ENCODE measurements around the gene ERG28. TPM values are rescaled to one million over a fixed set of nuclear protein-coding genes. Genes with fewer than 3 reads are reported as not detected.

The ERG28 gene
- total and polyA plus RNA-seq, 2 experiments from 2014 or later, result 12.7 to 60.7 TPM

DNA sequence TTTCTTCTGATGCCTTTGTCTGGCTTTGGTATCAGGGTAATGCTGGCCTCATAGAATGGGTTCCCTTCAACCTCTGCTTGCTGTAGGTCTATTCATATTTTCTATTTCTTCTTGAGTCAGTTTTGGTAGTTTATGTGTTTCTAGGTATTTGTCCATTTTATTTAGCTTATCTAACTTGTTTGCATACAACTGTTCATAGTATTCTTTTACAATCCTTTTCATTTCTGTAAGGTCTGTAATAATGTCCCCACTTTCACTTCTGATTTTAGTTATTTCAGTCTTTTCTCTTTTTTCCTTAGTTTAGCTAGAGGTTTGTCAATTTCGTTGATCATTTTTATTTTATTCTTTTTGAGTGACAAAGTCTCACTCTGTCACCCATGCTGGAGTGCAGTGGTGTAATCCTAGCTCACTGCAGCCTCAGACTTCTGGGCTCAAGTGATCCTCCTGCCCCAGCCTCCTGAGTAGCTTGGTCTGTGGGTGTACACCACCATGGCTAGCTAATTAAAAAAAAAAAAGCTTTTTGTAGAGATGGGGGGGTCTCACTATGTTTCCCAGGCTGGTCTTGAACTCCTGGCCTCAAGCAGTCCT, 12.0 kb upstream of the ERG28 start:
- Histone ChIP-seq H3K27me3 (no peaks in the 10 kb centered on the region), H3K4me1 (ENCODE audit: low read depth) (peaks cover 25% of the 10 kb centered on the region), H3K27ac (no peak overlapping the region), H3K9me3 (ENCODE audit: low read depth) (no peaks in the 10 kb centered on the region), H3K4me3 (no peak overlapping the region), H3K36me3 (peaks cover 14% of the 10 kb centered on the region)
- no peak for DNase-seq (ENCODE audit: low read depth in 1 of 2, low spot score in 1 of 2)
- TF ChIP-seq, protein P1, sequence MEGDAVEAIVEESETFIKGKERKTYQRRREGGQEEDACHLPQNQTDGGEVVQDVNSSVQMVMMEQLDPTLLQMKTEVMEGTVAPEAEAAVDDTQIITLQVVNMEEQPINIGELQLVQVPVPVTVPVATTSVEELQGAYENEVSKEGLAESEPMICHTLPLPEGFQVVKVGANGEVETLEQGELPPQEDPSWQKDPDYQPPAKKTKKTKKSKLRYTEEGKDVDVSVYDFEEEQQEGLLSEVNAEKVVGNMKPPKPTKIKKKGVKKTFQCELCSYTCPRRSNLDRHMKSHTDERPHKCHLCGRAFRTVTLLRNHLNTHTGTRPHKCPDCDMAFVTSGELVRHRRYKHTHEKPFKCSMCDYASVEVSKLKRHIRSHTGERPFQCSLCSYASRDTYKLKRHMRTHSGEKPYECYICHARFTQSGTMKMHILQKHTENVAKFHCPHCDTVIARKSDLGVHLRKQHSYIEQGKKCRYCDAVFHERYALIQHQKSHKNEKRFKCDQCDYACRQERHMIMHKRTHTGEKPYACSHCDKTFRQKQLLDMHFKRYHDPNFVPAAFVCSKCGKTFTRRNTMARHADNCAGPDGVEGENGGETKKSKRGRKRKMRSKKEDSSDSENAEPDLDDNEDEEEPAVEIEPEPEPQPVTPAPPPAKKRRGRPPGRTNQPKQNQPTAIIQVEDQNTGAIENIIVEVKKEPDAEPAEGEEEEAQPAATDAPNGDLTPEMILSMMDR (IDR thresholded peaks at IDR 0.05; ENCODE audit: low read depth, low read length), result no peak

DNA sequence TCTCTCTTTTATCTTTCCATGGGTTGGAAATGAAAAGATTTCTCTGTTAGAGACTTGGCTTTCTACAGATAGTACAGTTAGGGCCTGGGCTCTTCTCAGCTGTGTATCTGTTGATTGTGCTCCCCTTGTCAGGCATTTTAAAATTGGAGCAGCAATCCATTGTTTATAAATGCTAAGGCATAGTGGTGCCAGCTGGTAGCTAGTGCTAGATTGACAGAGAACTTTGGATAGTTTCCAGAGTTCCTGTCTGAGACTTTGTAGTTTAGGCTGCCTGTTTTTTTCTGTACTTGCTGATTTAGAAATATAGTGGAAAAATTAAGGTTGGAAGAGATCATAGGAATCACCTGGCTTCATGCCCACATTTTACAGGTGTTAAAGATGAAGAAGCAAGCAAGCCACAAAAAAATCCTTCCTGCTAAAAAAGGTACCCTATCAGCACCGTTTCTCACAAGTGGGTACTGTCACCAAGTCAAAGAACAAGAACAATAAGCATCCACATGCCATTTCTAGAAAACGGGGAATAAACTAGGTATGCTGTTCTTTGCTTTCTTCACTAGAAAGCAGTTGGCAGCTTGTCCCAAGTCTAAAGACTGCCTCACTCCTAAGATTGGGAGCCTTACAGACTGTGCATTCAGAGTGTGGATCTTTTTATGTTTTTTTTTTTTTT, 6.6 kb upstream of the ERG28 start:
- no peaks in the 10 kb centered on the region for H3K9me3 ChIP-seq (ENCODE audit: low read depth)
- no peaks in the 10 kb centered on the region for H3K27me3 ChIP-seq
- TF ChIP-seq, protein P1 (IDR thresholded peaks at IDR 0.05; ENCODE audit: low read depth, low read length), result no peak
- H3K36me3 ChIP-seq, result peaks cover 20% of the 10 kb centered on the region
- peak overlapping the region; percentile 54 for H3K27ac ChIP-seq
- H3K4me1 ChIP-seq (ENCODE audit: low read depth), result peaks cover 17% of the 10 kb centered on the region
- no peak overlapping the region for H3K4me3 ChIP-seq
- DNase-seq (ENCODE audit: low read depth in 1 of 2, low spot score in 1 of 2), result peak in 1 of 2 donors; percentile 18

DNA sequence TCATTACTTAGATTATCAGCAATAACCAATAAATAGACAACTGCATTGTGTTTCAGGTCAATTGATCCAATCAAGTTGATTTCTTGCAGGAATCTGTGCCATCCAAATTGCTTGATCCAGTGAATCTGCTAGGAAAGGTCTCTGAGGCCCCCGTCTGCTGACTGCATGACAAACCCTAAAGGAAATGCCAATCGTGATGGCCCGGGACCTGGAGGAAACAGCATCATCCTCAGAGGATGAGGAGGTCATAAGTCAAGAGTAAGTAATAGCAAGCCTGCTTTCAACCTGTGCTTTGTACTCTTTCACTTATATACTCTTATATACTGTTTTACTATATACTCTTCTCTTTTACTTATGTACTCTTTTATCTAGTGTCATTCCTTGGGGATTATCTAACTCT, 2.3 kb upstream of the ERG28 start:
- Histone ChIP-seq H3K27ac (no peak overlapping the region), H3K4me1 (ENCODE audit: low read depth) (peaks cover 26% of the 10 kb centered on the region), H3K27me3 (no peaks in the 10 kb centered on the region), H3K36me3 (peaks cover 7% of the 10 kb centered on the region), H3K9me3 (ENCODE audit: low read depth) (no peaks in the 10 kb centered on the region), H3K4me3 (no peak overlapping the region)
- TF ChIP-seq, protein P1 (IDR thresholded peaks at IDR 0.05; ENCODE audit: low read depth, low read length), result no peak
- DNase-seq (ENCODE audit: low read depth in 1 of 2, low spot score in 1 of 2), result no peak

DNA sequence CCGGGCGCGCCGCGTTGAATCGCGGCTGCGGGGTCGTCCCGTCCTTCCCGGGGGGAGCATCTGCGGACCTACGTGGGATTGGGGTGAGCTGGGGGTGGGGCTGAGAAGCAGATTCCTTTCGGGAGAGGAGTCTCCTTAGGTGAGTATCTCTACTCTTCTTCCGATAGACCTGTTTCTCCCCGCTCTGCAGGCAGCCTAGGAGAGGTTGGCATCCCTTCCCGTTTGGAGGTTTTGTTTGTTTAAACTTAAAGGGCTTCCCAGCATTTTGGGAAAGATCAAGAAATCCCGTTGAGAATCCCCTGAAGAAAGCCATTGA, 781 bp upstream of the ERG28 start:
- no peaks in the 10 kb centered on the region for H3K9me3 ChIP-seq (ENCODE audit: low read depth)
- H3K27ac ChIP-seq, result peak overlapping the region; percentile 66
- peaks cover 16% of the 10 kb centered on the region for H3K4me1 ChIP-seq (ENCODE audit: low read depth)
- peak overlapping the region; percentile 77 for H3K4me3 ChIP-seq
- H3K36me3 ChIP-seq, result peaks cover 7% of the 10 kb centered on the region
- TF ChIP-seq, protein P1 (IDR thresholded peaks at IDR 0.05; ENCODE audit: low read depth, low read length), result no peak
- no peak for DNase-seq (ENCODE audit: low read depth in 1 of 2, low spot score in 1 of 2)
- H3K27me3 ChIP-seq, result no peaks in the 10 kb centered on the region

DNA sequence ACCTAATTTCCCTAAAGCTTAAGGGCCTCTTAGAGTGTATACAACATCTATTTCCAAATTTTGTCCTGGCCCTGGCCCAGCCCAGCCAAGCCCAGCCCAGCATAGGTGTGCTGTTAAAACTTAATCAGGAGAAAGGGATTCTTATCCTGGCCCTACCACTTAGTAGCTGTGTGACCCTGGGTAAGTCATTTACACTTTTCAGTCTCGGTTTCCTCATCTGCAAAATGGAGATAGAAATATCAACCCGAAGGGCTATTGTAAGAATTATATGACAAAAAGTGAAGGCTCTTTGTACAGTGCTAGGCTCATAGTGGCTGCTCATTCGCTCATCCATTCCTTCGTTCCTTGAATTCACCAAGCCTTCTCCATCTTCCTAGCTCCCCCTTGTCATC, 442 bp downstream of the ERG28 start:
- TF ChIP-seq, protein P1 (IDR thresholded peaks at IDR 0.05; ENCODE audit: low read depth, low read length), result no peak

More for the DNA sequence above, 442 bp downstream of the ERG28 start:
- no peak for DNase-seq (ENCODE audit: low read depth in 1 of 2, low spot score in 1 of 2)
- Histone ChIP-seq H3K4me1 (ENCODE audit: low read depth) (peaks cover 13% of the 10 kb centered on the region), H3K9me3 (ENCODE audit: low read depth) (no peaks in the 10 kb centered on the region), H3K36me3 (peaks cover 7% of the 10 kb centered on the region), H3K4me3 (peak overlapping the region; percentile 77), H3K27ac (peak overlapping the region; percentile 58), H3K27me3 (no peaks in the 10 kb centered on the region)
